GM19239 (cell line): ENCODE measurements around the gene MTHFD2.

Experiments used
- DNase-seq: peaks from one replicate; pipeline ENCODE4 v3.0.0; 2011; ENCODE audit warnings: low spot score; ENCODE audit not compliant: insufficient read length
- FAIRE-seq: peaks from 2 replicates; lab custom pipeline; 2011; peaks lifted over from hg19 to GRCh38; lab: Jason Lieb, UNC

MTHFD2 gene

DNA sequence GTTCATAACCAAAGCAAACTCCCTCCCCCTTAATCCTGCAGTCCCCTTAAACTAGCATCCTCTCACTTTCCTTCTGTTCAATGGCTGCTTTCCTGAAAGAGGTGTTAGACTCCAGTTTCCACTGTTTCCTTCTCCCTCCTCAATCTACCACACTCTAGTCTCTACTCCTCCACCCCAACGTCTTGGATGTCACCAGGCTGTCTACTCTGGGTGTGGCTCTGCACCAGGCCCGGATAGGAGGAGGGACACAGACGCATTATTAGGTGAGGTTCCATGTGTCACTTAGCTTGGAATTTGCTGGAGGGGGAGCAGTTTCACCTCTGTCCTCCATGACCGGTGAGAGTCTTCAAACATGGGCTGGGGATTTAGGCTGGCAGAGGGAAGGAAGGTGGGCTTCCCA, 61.3 kb downstream of the MTHFD2 start:
- DNase-seq, result no peak
- FAIRE-seq, result no peak

DNA sequence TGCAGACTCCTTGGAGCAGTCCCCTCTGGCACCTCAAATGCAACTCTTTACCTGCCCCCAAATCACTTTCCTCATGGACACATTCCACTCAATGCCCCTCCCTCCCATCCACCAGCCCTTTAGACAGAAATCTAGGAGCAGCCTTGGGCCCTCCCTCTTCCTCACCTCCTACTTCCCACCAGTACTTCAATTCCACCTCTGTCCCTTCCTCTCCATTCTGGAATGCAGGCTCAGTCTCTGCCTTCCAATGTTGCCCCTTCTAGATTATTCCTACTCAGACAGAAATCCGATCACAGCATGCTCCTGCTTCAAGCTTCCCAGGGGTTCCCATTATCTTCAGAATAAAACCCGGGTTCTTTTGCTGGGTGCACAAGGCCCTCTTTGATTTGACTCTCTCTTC, 62.1 kb downstream of the MTHFD2 start:
- DNase-seq, result no peak
- no peak for FAIRE-seq

DNA sequence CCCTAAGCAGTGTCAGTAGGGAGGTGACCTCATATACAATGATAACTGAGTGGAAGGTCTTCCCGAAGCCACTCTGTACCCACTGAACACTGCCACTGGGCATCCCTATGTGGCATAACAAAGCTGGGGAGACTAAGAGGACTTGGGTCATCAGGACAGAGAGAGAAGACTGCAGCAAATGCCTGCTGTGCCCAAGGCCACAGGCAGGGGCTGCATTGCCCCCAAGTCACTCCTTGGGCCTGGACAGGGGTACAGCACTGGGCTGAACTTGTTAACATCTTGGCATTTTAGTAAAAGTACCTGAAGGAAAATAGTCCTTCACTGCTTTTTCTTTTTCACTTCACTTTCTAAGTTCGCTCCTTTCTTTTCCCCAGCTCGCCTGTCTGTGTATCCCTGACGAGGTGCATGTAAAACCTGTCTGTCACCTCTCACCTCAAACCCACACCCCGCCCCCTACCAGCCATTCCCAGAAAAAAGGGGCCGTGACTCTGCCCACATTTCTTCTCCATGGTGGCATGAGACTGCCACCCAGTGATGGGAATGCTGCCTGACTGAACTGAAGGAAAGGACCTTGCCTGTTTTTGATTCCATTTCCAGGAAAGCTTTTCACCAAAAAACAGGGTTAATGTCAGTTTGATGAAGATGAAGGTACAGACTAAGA, 62.9 kb downstream of the MTHFD2 start:
- no peak for FAIRE-seq

DNA sequence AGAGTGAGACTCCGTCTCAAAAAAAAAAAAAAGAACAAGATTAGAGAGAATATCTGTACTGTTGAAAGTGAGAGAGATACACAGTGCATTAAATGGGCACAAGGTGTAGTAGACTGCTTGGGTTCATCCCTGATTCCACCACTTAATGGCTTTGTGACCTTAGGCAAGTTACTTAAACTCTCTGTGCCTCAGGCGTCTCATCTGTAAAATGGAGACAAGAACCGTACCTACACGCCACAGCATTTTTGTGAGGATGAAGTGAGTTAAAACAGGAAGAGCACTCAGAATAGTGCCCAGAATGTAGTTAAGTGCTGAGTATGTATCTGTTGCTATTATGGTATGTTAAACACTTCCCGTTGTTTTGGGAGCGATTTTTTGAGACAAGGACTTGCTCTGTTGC, 64.3 kb downstream of the MTHFD2 start:
- FAIRE-seq (no peak), DNase-seq (no peak)

More for the DNA sequence above, 62.9 kb downstream of the MTHFD2 start:
- DNase-seq, result no peak

DNA sequence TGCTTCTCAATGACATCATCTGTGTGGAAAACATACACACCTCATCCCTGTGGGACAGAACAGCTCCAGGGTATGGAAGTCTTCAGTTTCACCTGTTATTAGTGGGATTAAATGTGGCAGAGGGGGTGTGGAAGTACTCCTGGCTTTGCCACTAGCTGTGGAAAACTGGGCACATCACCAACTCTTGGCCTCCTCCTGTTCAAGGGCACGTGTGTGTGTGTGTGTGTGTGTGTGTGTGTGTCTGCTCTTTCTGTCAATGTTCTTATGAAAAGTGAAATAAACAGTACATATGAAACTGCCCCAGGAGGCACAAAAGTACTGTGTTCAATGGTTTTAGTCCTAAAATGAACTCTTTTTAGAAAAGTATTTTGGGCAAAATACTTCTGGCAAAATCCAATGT, 65.9 kb downstream of the MTHFD2 start:
- FAIRE-seq (no peak), DNase-seq (no peak)

DNA sequence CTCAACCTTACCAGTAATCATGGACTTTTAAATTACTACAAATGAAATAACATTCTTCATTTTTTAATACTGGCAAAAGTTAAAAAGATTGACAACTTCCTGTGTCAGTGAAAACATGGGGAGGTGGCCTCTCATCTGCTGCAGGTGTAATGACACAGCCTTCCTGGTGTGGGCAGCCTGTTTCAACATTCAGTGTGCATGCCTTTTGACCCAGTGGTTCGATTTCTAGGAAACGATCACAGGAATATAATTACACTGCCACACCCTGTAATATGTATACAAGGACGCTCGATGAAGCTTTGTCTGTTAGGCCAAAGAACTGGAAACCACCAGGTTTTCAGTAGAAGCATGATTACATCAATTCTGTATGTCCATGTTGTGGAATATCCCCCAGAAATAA, 68.7 kb downstream of the MTHFD2 start:
- FAIRE-seq, result no peak
- no peak for DNase-seq
